ENCODE results near the gene RFX3.
A peak's percentile ranks its signal among the peaks of the same experiment; 100 is the strongest.

RFX3 gene

DNA sequence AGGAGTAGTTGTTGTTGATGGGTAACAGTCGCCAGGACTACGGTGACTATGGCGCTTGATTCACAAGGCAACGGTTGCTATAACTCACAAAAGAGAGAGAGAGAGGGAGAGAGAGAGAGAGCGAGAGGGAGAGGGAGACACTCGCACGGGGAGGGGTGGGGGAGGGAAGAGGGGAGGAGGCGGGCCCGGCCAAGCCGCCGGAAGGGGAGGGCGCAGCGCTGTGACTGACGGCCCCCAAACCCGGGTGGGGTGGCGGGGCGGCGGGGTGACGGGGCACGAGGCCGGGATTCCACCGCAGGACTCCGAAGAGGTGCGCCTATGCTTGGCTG is at the start of gene RFX3:
RFX3 (minus strand) TSS at position 166 of the 329 bp plus-strand sequence. CDS start 130,413 bp downstream, outside the sequence.
- peak; percentile 95 for DNase-seq

DNA sequence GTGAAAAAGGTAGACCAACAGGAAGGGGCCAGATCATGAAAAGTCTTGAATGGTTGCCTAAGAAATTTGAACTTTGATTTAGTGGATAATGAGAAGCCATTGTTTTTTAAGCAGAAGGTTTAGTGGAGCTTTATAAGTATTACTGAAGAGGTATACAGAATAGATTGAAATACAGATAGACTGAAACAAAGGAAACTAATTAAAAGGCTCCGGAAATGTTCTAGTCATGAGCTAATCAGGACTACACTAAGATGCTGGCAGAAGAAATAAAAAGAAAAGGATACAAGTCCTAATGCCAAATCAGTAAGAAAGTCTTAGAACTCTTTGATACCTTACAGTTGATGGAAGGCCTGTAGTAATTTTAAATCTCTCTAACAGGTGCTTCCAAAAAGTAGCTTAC is 45.7 kb upstream of the RFX3 start:
- DNase-seq = no peak

DNA sequence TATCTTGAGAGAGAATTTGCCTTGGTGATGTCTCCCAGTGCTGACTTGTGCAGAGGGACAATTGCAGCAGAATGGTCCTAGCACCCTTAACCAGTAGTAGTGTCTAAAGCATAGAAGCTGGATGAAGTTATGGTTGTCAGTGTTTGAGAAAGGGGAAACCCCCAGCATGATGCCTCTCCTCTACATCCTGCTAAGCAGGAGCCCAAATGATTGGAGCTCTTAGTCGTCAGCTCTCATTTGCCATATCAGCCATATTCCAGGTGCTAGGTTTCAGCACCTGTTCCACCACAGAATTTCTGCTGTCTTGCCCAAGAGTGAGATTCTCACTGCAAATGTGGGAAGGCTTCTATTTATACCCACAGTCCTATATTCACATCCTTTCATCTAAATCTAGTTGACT is 43.7 kb upstream of the RFX3 start:
- DNase-seq = no peak

DNA sequence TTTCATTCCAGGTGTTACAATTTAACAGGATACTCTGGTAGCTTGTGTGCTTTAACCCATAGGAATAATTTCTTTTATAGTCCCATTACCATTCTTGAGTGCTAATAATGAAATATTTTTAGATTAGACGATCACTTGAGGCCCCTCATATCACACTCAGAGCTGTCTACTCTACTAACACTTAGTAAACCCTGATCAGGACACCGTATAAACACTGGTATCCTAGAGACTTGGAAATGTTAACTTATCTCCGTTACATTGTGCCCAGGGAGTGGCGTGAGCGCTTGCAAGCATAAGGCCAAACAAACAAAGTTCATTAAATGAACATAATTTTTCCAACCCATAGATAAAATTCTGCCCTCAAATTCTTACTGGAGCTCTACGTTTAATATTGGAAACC is 42.2 kb upstream of the RFX3 start:
- no peak for DNase-seq

DNA sequence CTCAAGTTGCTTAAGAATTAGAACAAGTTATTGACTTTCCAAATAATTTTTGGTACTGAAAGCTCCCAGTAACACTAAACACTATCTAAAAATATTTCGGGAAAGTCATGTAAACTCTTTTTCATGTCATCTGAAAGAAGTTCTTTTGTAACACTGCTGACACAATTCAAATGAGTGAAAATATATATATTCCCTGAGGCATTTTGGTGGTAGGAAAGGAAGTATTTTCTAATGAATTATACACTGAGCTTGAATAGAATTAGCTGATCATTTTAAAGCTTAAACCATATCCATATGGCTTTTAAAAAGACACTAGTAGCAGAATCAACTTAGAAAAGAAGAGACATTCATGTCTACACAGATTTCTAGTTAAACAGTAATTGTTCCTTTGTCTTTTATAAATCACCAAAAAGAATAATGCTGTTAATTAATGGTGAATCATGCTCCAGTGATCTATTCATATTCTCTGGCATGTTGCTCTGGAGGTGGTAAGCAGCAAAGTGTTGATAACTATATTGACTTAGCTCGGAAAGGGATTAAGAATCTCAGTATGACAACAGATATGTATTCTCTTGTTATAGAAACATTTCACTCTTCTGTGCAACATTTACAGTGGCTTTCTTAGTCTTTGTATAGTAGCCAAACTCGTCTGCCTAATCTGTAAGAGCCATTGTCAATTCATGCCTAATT is 27.4 kb upstream of the RFX3 start:
- no peak for DNase-seq

DNA sequence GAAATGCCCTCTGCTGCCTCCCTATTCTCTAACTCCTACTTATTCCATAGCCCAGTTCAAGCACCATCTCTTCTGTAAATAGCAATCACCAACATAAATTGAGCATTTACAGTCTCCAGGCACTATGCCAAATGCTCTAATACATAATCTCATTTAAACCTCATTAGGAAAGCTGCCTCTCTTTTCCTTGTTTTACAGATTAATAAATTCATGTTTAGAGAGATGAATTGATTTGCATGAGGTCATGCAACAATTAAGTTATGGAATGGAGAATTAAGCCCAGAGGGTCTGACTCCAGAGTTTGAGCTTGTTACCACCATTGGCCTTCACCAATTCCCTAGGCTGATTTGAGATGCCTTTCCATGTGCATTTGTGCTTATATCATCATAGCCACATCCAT is 23.4 kb upstream of the RFX3 start:
- no peak for DNase-seq

DNA sequence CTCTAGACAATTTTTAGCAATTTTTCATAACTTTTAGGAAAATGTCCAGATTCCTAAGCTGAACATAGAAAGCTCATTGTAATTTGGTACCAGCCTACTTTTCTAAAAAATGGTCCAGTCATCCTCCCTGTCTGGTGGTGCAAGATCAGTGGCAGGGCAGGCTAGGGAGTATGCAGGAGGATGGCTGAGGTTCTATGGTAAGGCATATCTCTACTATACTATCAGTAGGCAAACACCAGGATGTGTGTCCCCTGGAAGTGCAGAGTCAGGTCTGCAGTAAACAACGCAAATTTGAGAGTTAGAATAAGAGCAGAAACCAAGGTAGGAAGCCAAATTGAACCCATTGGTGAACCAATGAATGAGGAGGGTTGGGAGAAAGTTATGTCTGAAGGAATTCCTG is 22.8 kb upstream of the RFX3 start:
- DNase-seq = no peak

DNA sequence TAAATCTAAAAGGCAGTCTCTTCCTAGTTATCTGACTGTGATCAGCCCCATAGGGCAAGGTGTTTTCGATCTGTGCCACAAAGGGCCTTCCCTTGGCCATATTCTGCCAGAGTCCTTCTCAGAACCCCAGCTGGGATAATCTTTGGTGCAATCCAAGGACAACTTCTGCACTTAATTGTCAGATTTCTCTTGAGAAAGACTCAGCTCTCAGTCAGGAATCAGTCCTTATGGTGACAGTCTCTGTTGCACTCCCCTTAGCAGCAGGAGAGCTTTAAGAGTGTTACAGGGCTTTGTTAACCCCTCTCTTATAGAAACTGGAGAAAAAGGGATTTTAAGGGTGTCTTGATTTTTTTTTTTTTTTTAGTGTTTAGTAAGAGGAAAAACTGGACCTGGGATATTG is 15.4 kb upstream of the RFX3 start:
- DNase-seq = no peak

DNA sequence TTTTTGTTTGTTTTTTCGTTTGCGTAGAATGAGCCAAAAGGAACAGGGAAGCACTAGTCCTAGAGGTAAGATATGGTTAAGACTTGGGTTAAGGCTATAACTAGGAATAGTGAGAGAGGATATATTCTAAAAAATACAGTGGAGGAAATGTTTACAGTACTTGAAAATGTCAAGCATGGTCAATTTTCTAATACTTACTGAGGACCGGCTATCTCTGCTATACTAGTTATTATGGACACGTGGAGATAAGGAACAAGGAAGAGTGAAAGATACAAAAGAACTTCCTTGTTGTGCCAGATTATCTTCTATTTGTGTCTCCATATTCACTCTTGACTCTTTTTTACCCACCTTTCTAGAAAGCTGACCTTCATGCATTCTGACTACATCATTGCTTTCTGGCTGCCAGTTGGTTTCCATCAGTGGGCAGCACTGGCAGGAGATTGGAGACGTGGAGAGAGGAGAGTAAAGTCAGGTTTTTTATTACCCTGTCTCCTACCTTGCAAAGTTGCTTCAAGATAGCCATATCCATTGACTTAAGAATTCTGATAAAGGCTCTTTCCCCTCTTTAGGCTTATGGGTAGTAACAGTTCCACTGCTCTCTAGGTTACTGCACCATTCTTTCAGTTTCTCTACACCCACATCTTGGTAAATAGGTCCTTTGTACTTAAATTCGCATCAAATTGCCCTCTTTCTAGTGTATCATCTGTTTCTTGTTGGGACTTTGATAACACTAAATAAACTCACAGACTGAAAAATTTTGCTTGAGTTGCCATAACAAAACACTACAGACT is 9.0 kb upstream of the RFX3 start:
- no peak for DNase-seq

DNA sequence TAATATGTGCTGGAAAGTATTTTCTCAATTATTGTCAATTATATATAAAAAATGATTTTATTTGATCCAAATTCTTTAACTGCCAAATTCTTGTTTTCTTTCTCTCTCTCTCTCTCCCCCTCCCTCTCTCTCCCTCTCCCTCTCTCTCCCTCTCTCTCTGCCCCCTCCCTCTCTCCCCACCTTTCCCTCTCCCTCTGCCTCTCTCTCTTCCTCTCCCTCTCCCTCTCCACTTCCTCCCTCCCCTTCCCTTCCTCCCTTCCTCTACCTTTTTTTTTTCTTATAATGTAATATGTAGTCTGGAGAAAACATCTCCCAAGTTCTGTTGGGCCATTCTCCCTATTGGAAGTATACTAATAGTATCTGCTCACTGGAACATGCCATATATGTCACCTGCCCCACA is 6.4 kb upstream of the RFX3 start:
- DNase-seq = no peak

DNA sequence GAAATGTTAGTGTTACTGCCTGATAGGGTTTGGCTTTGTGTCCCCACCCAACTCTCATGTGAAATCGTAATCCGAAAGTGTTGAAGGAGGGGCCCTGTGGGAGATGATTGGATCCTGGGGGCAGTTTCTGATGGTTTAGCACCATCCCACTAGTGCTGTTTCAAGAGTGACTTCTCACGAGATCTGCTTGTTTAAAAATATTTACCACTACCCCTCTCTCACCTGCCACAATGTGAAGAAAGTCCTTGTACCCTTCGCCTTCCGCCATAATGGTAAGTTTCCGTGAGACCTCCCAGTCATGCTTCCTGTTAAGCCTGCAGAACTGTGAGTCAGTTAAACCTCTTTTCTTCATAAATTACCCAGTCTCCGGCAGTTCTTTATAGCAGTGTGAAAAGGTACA is 2.6 kb upstream of the RFX3 start:
- DNase-seq = no peak

DNA sequence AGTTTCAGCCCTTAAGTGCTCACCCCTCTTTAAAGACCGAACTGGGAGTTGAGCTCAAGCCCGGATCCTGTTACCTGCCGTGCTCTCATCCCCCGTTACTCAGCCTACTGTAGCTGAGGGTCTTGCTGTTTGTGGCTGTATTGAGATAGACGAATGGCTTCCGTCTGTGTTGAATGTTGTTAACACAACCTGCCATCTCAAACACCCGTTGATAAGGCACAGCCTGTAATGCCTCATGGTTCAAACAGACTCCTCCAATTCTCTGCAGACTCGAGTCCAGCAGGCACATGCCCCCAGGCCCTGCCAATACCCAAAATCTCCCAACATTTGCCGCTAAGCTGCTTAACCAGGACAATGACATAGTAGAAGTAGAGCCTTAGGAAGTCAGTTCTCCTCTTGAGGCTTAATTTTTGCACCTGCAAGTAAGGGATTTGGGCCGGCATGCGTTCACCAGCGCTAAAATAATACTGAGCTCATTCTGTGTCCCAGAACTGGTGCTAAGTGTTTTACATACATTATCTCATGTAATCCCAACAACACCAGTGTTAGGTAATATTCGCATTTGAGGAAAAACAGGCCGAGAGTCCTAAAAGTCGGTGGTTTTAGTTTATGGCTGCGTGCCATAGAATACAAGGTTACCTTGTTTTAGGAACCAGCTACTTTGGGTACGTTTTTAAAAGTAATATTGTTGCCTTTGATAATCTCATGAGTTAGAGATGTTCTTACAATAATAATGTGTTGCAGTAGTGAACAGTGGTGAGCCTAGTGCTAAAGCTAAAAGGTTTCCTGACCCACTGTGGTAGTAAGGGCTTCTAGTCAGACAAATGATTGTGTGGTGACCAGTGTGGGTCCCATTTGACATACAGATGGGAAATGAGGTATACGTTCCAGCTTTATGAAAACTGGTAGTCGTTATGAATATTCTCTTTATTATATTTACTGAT is 1.5 kb upstream of the RFX3 start:
- peak; percentile 61 for DNase-seq

DNA sequence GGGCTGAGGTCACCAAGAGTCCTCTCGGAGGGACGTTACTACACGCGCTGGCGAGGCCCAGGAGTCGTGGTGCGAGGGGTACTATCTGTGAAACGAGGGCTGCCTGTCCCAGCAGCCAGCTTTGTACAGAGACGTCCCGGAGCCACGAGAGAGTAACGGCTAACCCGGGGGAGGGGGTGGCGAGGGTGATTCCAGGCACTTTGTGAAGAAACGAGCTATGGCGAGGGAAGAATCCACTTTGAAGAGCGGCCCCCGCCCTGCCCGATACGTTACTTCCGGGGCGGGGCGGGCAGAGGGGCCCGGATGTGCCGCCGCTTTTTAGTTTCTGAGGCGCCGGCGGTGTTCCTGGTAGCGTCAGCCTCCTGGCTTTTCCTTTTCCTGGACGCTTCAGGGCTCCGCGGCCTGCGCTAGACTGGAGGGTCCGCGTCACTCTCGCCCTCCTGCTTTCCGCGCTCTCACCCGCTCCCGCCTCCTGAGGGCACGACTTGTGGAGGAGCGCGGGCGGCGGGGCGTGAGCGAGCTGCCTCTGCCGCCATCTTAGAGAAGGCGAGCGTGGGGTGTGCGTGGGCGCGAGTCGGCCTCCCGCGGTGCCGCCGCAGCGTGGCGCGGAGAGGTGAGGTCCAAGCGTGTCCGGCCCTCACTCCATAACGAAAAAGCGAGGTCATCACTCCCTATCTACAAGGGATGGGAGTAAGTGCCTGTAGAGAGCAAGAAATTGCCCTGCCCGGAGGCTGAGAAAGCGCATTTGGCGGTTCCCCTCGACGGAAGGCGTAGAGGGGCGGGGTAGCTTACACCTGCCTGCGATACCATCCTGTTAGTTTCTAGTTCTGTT is 580 bp upstream of the RFX3 start:
- DNase-seq = peak; percentile 93

DNA sequence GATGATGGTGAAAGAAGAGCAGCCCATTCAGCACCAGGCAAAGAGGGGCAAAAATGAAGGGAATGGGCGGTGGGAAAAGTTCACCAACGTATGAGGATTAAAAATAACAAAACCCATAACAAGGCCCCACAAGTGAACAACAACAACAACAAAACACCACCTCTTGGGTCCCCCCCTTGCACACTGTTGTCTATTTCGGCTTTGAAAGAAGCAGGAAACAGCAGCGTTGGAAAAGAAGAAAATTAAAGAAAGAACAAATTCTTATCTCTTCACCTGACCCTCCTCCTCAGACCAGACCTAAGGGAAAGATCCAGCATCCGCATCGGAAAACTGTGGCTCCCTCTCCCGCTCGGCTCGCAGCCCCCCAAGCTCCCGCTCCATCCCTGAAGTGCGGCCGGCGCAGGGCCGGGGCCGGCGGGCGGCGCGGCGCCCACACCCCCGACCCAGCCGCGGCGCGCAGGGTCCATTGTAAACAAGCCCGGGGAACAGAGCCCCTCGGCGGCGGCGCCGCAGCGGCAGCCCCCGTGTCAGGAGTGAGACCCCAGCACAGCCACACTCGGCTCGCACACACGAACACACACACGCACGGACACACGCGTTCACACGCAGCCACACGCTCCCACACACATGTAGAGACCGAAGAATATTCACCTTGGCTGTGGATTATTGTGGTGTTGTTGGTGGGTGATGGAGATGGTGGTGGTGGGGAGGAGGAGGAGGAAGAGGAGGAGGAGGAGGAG is 535 bp downstream of the RFX3 start:
- peak; percentile 62 for DNase-seq

DNA sequence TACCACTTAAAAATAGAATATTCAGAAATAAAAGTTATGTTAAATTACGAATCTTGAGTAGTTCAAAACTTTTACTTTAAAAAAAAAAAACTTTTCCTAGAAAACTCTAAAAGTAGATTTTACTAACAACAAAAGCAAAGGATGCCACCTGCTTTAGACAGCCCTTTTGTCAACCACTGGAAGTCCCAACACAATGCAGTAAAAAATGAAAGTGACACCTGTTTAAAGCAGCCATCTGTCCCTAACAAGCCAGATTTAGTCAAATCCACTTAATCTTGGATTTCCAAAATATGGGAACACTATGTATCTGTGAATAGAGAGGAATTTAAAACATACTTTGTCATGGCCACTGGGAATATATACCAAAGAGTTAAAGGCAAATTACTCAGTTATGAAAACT is 3.8 kb downstream of the RFX3 start:
- DNase-seq = no peak

DNA sequence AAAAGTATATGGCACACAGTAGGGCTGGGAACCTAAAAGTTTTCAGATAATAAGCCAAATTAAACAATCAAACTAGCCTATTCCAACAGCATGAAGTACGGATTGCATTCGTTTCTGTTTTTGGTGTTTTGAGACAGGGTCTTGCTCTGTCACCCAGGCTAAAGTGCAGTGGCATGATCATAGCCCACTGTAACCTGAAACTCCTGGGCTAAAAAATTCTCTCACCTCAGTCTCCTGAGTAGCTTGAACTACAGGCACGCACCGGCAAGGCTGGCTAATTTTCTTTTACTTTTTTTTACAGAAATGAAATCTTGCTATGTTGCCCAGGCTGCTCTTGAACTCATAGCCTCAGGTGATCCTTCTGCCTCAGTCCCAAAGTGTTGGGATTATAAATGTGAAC is 5.2 kb downstream of the RFX3 start:
- no peak for DNase-seq

DNA sequence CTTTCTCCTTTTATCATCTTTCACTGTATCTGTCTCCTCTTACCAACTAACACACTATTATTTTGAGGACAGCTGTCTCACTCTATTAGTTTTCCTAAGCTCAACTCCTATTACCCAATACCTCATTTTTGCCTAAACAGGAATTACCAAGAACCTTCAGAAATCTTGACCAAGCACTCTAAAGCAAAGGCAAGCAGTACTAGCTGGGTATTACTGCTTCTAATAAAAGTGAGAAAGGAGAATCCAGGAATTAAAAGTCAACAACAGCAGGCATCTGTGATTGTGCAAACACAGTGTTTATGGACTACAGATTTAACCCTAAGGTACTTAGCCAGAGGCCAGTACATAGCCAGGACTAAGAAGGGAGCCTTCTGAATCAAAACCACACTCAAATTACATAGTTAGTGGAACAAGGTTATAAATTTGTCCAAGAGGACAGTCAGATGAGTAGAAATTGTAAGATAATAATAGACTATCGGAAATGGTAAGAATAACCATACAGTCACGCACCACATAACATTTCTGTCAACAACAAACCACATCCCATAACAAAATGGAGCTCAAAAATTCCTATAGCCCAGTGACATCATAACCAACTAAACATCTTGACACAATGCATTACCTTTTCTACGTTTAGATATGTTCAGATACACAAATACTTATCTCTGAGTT is 8.3 kb downstream of the RFX3 start:
- no peak for DNase-seq

DNA sequence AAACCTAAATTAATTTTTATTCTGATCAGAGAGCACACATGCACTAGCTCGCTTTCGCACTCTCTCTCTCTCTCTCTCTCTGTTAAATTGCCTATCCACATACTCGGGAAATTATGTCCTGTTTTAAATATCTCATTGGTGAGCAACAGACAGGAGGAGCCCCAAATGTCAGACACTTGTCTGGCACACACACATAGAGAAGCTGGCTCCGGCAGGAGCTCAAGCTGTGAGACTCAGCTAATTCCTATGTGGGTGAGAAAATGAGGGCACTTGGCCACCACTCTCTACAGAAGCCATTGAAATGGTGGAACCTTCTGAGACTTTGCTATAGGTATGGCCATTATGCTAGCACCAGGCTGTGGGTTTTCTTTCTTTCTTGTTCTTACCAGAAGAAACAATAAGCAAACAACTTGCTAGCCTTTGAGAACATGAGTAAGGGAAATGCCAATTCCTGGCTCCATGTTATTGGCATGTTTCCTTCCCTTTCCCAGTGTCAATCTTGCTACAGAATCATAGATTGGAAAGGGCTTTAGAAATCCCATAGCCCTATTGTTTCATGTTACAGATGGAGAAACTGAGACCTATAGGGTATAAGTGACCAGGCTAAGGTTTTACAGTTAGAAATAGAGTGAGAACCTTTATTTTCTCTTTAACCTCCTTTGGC is 9.0 kb downstream of the RFX3 start:
- DNase-seq = no peak

DNA sequence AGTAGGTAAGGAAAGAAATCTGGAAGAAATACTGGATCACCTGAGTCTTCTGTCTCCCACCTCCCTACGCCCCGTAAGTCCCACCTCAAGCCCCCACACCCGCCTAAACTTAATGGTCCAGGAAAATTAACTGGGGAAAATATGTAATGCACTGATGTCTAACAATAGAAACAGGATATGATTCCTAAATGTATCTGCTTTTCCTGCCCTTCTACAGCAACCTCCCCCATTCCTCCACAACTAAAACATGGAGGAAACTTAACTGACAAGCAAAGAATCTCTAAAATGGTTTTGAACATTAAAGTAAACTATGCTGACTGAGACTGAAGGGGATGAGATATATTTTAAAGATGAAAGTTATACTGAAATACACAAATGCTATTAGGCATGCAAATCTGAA is 10.4 kb downstream of the RFX3 start:
- no peak for DNase-seq

DNA sequence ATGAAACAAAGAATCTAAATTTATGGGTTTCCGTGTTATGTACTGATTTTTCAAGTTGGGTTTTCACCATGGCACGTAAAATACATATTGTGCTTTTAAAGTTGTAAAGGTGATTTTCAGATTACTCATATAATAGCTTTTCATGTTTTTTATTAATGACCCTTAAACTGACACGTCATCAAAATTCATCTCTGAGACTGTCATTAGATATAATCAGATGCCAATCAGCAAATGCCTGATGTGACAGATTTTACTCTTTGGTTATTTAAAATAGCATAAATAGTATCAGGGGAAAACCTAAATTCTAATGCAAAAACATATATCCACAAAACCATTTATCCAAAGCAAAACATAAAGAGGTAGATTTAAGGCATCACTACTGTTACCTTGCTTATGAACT is 11.0 kb downstream of the RFX3 start:
- no peak for DNase-seq

DNA sequence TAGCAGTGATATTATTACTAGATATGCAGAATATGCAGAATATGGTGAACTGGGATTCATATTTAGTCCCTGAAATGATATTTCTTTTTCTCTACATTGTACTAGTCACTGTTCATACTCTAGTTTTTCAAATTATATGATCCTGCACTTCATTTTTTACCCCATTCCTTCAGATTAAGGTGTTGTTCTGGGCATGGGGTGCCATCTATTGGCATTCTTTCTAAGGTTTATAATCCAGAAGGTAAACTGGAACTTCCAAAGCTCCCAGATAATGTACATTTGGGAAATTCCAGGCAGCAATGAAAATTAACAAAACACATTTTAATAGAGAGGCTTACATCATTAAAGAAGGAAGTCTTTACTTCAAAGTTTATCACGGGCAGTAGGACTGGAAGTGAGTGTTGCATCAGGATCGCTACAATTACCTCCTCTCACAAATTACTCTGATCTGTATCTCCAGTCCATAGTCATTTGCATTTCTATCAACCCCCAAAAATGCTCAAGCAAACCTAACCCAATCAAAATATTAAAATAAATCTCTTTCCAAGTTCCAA is 12.5 kb downstream of the RFX3 start:
- no peak for DNase-seq
